Measurements from ENCODE around the gene SCART1.
"Not testable (repeated sequence)": the region's sequence is repeated elsewhere in the genome, so short reads cannot be mapped to it uniquely, and the experiment has no call there.

Gene SCART1

GRCh38 chr10:133432789-133433188 is 21.0 kb upstream of the SCART1 start:
- DNase-seq = not testable (repeated sequence)

GRCh38 chr10:133438711-133439273 is 15.0 kb upstream of the SCART1 start:
- no peak for DNase-seq

- DNase-seq = no peak
These were observed 14.0 kb upstream of the SCART1 start for GRCh38 chr10:133439517-133440461.

- DNase-seq = no peak
These were observed 13.0 kb upstream of the SCART1 start for GRCh38 chr10:133440633-133441285.

- DNase-seq = not testable (repeated sequence)
These were observed 12.4 kb upstream of the SCART1 start for GRCh38 chr10:133441356-133441755.

- no peak for DNase-seq
These were observed 12.0 kb upstream of the SCART1 start for GRCh38 chr10:133441780-133442179.

GRCh38 chr10:133442191-133442966 is 11.4 kb upstream of the SCART1 start:
- no peak for DNase-seq

GRCh38 chr10:133442967-133443924 is 10.5 kb upstream of the SCART1 start:
- no peak for DNase-seq

GRCh38 chr10:133444342-133445267 is 9.1 kb upstream of the SCART1 start:
- no peak for DNase-seq

- no peak for DNase-seq
These were observed 8.4 kb upstream of the SCART1 start for GRCh38 chr10:133445268-133445732.

GRCh38 chr10:133445751-133446708 is 7.7 kb upstream of the SCART1 start:
- no peak for DNase-seq

GRCh38 chr10:133446979-133447378 is 6.8 kb upstream of the SCART1 start:
- DNase-seq = no peak

GRCh38 chr10:133448120-133448519 is 5.6 kb upstream of the SCART1 start:
- no peak for DNase-seq

GRCh38 chr10:133451346-133451745 is 2.4 kb upstream of the SCART1 start:
- DNase-seq = no peak

GRCh38 chr10:133452453-133452852 is 1.3 kb upstream of the SCART1 start:
- no peak for DNase-seq

- no peak for DNase-seq
These were observed 604 bp downstream of the SCART1 start for GRCh38 chr10:133454204-133454893.

- no peak for DNase-seq
These were observed 1.5 kb downstream of the SCART1 start for GRCh38 chr10:133455196-133455595.

GRCh38 chr10:133455611-133456031 is 1.9 kb downstream of the SCART1 start:
- no peak for DNase-seq

Measured in fibroblast of skin of abdomen (primary cell).